Naive thymus-derived CD4-positive, alpha-beta T cell (primary cell): Measurements from ENCODE around the gene KCNH4. TPM values are rescaled to one million over a fixed set of nuclear protein-coding genes. Genes with fewer than 3 reads are reported as not detected.

ENCODE experiments used
- ATAC-seq: fragments of 150-1000 bp; cut with Tn5 transposase; 2 replicates; pipeline ENCODE4 v1.10.0; 2021; ENCODE audit warnings: mild to moderate bottlenecking, moderate library complexity
- CTCF ChIA-PET: fragments of 350-600 bp; sonication (Branson Sonifier 250); formaldehyde crosslinking; loops from one replicate; lab custom pipeline; 2021; ENCODE audit warnings: antibody characterized with exemption; lab: Charles Lee
- POLR2A ChIA-PET: fragments of 350-600 bp; sonication (Branson Sonifier 250); formaldehyde crosslinking; loops from one replicate; lab custom pipeline; 2021; ENCODE audit warnings: antibody characterized with exemption, inconsistent platforms; lab: Charles Lee
- DNase-seq, 9 donors: peaks; one replicate each; pipeline versions ENCODE4 v3.0.0 to v3.0.0-alpha.2; 2020 to 2022; ENCODE audit warnings: mixed read lengths in 1 of 9
- H3K27ac ChIP-seq: one replicate; pipeline ENCODE4 v1.7.0; 2013; ENCODE audit warnings: mild to moderate bottlenecking, low read depth, low read length, moderate library complexity
- H3K27me3 ChIP-seq, 2 donors: one replicate each; pipeline ENCODE4 v1.7.0; 2013; ENCODE audit warnings: low read length in 2 of 2, mild to moderate bottlenecking in 2 of 2, moderate library complexity in 2 of 2; ENCODE audit not compliant: control insufficient read depth in 2 of 2, insufficient read depth in 2 of 2
- H3K36me3 ChIP-seq, 3 experiments: 1 replicate in 2 of 3; 2 replicates in 1 of 3; pipeline ENCODE4 v1.7.0; 2013; ENCODE audit warnings: low read length in 3 of 3, mild to moderate bottlenecking in 3 of 3, moderate library complexity in 1 of 3; ENCODE audit not compliant: insufficient read depth in 3 of 3, control insufficient read depth in 2 of 3
- H3K4me1 ChIP-seq, 2 donors: one replicate each; pipeline ENCODE4 v1.7.0; 2013; ENCODE audit warnings: low read length in 2 of 2, mild to moderate bottlenecking in 2 of 2, moderate library complexity in 1 of 2; ENCODE audit not compliant: control insufficient read depth in 2 of 2, insufficient read depth in 2 of 2
- H3K4me3 ChIP-seq: 2 replicates; pipeline ENCODE4 v1.7.0; 2013; ENCODE audit warnings: mild to moderate bottlenecking, low read length
- H3K9me3 ChIP-seq, 3 experiments: 1 replicate in 2 of 3; 2 replicates in 1 of 3; pipeline ENCODE4 v1.7.0; 2013; ENCODE audit warnings: low read length in 3 of 3; ENCODE audit not compliant: control insufficient read depth in 2 of 3
- H3K27ac Mint-ChIP-seq, 9 donors: one replicate each; pipeline ENCODE4 v1.8.0; 2020 to 2022; ENCODE audit warnings: mixed read lengths in 9 of 9, mild to moderate bottlenecking in 8 of 9, moderate library complexity in 5 of 9, inconsistent platforms in 2 of 9
- H3K27me3 Mint-ChIP-seq, 5 donors: one replicate each; pipeline ENCODE4 v1.8.0; 2021 to 2022; ENCODE audit warnings: mixed read lengths in 5 of 5, mild to moderate bottlenecking in 1 of 5
- H3K36me3 Mint-ChIP-seq, 5 donors: one replicate each; pipeline ENCODE4 v1.8.0; 2020 to 2022; ENCODE audit warnings: mixed read lengths in 5 of 5, mild to moderate bottlenecking in 3 of 5, inconsistent platforms in 1 of 5
- H3K4me1 Mint-ChIP-seq, 7 donors: one replicate each; pipeline ENCODE4 v1.8.0; 2020 to 2022; ENCODE audit warnings: mixed read lengths in 7 of 7, mild to moderate bottlenecking in 3 of 7, inconsistent platforms in 1 of 7
- H3K4me3 Mint-ChIP-seq, 10 donors: one replicate each; pipeline ENCODE4 v1.8.0; 2020 to 2022; ENCODE audit warnings: mild to moderate bottlenecking in 10 of 10, mixed read lengths in 10 of 10, moderate library complexity in 6 of 10, inconsistent platforms in 2 of 10
- H3K9me3 Mint-ChIP-seq, 11 donors: one replicate each; pipeline ENCODE4 v1.8.0; 2020 to 2022; ENCODE audit warnings: mixed read lengths in 11 of 11, mild to moderate bottlenecking in 4 of 11, inconsistent platforms in 1 of 11, moderate library complexity in 1 of 11
- intact Hi-C, 2 donors: fragments of 100-400 bp; cut with micrococcal nuclease; formaldehyde crosslinking; loops; one replicate each; pipeline ENCODE4 v1.15.1; 2023
- polyA plus RNA-seq, 2 donors: library from polyadenylated mRNA; unstranded; fragments of 300-500 nt; fragmentation: Illumina TruSeq; gene quantifications; one replicate each; pipeline ENCODE4 v1.2.3, GENCODE V29; 2021
- total RNA-seq, 6 experiments: library from RNA in 5 of 6; stranded (reverse) in 5 of 6; gene quantifications; 1 replicate in 5 of 6; 2 replicates in 1 of 6; pipeline ENCODE4 v1.2.3 and lab custom pipeline; 2021 to 2026

Gene KCNH4
- total and polyA plus RNA-seq, 7 experiments from 2014 or later, result 0.07 to 0.24 (median 0.14) TPM; not detected in 3

GRCh38 chr17:42127414-42127813, 53.5 kb downstream of the KCNH4 start:
- Histone ChIP-seq H3K4me1 (no peaks in the 10 kb centered on the region), H3K4me3 (no peak overlapping the region), H3K27me3 (no peaks in the 10 kb centered on the region), H3K27ac (no peak overlapping the region), H3K36me3 (peaks cover 0 to 65% (median 9%) of the 10 kb centered on the region in 3 experiments), H3K9me3 (no peaks in the 10 kb centered on the region)
- ChIA-PET CTCF (no interaction called here), POLR2A (no interaction called here)
- H3K4me3 Mint-ChIP-seq, result no peak overlapping the region
- no peak for DNase-seq
- H3K27me3 Mint-ChIP-seq, result no peaks in the 10 kb centered on the region
- H3K4me1 Mint-ChIP-seq, result peaks cover 2 to 17% (median 14%) of the 10 kb centered on the region in 7 donors
- no peak for ATAC-seq
- peak overlapping the region in 4 of 9 donors; percentile 14 to 56 (median 45) for H3K27ac Mint-ChIP-seq
- H3K9me3 Mint-ChIP-seq, result no peaks in the 10 kb centered on the region
- peaks cover 0 to 40% (median 22%) of the 10 kb centered on the region in 5 donors for H3K36me3 Mint-ChIP-seq
- intact Hi-C loops, result no loop called here

- no peaks in the 10 kb centered on the region for H3K27me3 ChIP-seq
- no peaks in the 10 kb centered on the region for H3K4me1 ChIP-seq
- H3K27ac ChIP-seq, result no peak overlapping the region
- H3K4me3 ChIP-seq, result no peak overlapping the region
- ATAC-seq (no peak), DNase-seq (no peak)
- peaks cover 0 to 65% (median 9%) of the 10 kb centered on the region in 3 experiments for H3K36me3 ChIP-seq
- peak overlapping the region in 3 of 9 donors; percentile 7 to 38 (median 14) for H3K27ac Mint-ChIP-seq
- intact Hi-C loops, result no loop called here
- peaks cover 0 to 12% (median 8%) of the 10 kb centered on the region in 7 donors for H3K4me1 Mint-ChIP-seq
- H3K27me3 Mint-ChIP-seq, result no peaks in the 10 kb centered on the region
- H3K36me3 Mint-ChIP-seq, result peaks cover 0 to 40% (median 22%) of the 10 kb centered on the region in 5 donors
- H3K9me3 ChIP-seq, result no peaks in the 10 kb centered on the region
- no peak overlapping the region for H3K4me3 Mint-ChIP-seq
- no peaks in the 10 kb centered on the region for H3K9me3 Mint-ChIP-seq
- POLR2A ChIA-PET, result interaction anchor here (0.8 kb wide), 1 partner anchor 15 kb away, joined by 4 read pairs; the partner anchor contains the start of gene DHX58
- CTCF ChIA-PET, result no interaction called here
Observed at GRCh38 chr17:42126836-42127235, 54.1 kb downstream of the KCNH4 start.

GRCh38 chr17:42125565-42125964, 55.4 kb downstream of the KCNH4 start:
- ChIA-PET CTCF (no interaction called here), POLR2A (interaction anchor here (1.0 kb wide), 1 partner anchor 11 kb away, joined by 4 read pairs; no protein-coding TSS in a partner anchor)
- Histone ChIP-seq H3K36me3 (peaks cover 0 to 56% (median 9%) of the 10 kb centered on the region in 3 experiments), H3K9me3 (no peaks in the 10 kb centered on the region), H3K4me3 (no peak overlapping the region), H3K4me1 (peaks cover 4 to 6% of the 10 kb centered on the region in 2 donors), H3K27me3 (no peaks in the 10 kb centered on the region), H3K27ac (no peak overlapping the region)
- DNase-seq, result no peak
- H3K9me3 Mint-ChIP-seq, result no peaks in the 10 kb centered on the region
- no peak for ATAC-seq
- H3K27me3 Mint-ChIP-seq, result no peaks in the 10 kb centered on the region
- H3K27ac Mint-ChIP-seq, result no peak overlapping the region
- peaks cover 0 to 33% (median 18%) of the 10 kb centered on the region in 5 donors for H3K36me3 Mint-ChIP-seq
- H3K4me1 Mint-ChIP-seq, result peaks cover 0 to 7% (median 6%) of the 10 kb centered on the region in 7 donors
- intact Hi-C loops, result no loop called here
- H3K4me3 Mint-ChIP-seq, result no peak overlapping the region

- POLR2A ChIA-PET, result no interaction called here
Observed at GRCh38 chr17:42124256-42124655, 56.7 kb downstream of the KCNH4 start.

GRCh38 chr17:42122371-42123303, 58.3 kb downstream of the KCNH4 start, which contains the start of gene HSPB9:
HSPB9 (plus strand) TSS chr17:42122804; CDS start chr17:42122851, 47 bp downstream.
- POLR2A ChIA-PET, result interaction anchor here (0.6 to 2.6 kb wide), 4 partner anchors 10 to 199 kb away, joined by 3 to 19 read pairs (median 8); partner anchors contain the start of genes DHX58, DNAJC7 and NKIRAS2
- DNase-seq, result no peak
- Histone ChIP-seq H3K36me3 (peaks cover 0 to 41% (median 0%) of the 10 kb centered on the region in 3 experiments), H3K4me1 (peaks cover 4 to 15% of the 10 kb centered on the region in 2 donors), H3K27me3 (no peaks in the 10 kb centered on the region), H3K9me3 (no peaks in the 10 kb centered on the region), H3K4me3 (no peak within 1 kb of the TSS), H3K27ac (no peak within 1 kb of the TSS)
- Mint-ChIP-seq H3K36me3 (peaks cover 3 to 20% (median 14%) of the 10 kb centered on the region in 5 donors), H3K27me3 (no peaks in the 10 kb centered on the region), H3K27ac (peak within 1 kb of the TSS in 7 of 9 donors; percentile 31 to 76 (median 48)), H3K9me3 (no peaks in the 10 kb centered on the region), H3K4me1 (peaks cover 0 to 28% (median 15%) of the 10 kb centered on the region in 7 donors), H3K4me3 (peak within 1 kb of the TSS in 9 of 10 donors; percentile 58 to 85 (median 74))
- CTCF ChIA-PET, result interaction anchor here (0.6 to 1.4 kb wide), 2 partner anchors 97 to 157 kb away, joined by 3 to 4 read pairs; no protein-coding TSS in a partner anchor
- intact Hi-C loops, result no loop called here
- no peak for ATAC-seq

More at GRCh38 chr17:42124256-42124655, 56.7 kb downstream of the KCNH4 start:
- Histone ChIP-seq H3K27ac (no peak overlapping the region), H3K36me3 (peaks cover 0 to 43% (median 3%) of the 10 kb centered on the region in 3 experiments), H3K4me1 (peaks cover 4 to 15% of the 10 kb centered on the region in 2 donors), H3K9me3 (no peaks in the 10 kb centered on the region), H3K27me3 (no peaks in the 10 kb centered on the region), H3K4me3 (no peak overlapping the region)
- no peaks in the 10 kb centered on the region for H3K9me3 Mint-ChIP-seq
- CTCF ChIA-PET, result interaction anchor here (0.6 kb wide), 2 partner anchors 57 to 97 kb away, joined by 3 to 5 read pairs; no protein-coding TSS in a partner anchor
- ATAC-seq (no peak), DNase-seq (no peak)
- H3K4me3 Mint-ChIP-seq, result no peak overlapping the region
- intact Hi-C loops, result no loop called here
- peak overlapping the region in 2 of 9 donors; percentile 52 to 57 for H3K27ac Mint-ChIP-seq
- peaks cover 0 to 29% (median 15%) of the 10 kb centered on the region in 5 donors for H3K36me3 Mint-ChIP-seq
- peaks cover 0 to 20% (median 11%) of the 10 kb centered on the region in 7 donors for H3K4me1 Mint-ChIP-seq
- H3K27me3 Mint-ChIP-seq, result no peaks in the 10 kb centered on the region
